Upper lobe of right lung (tissue), 1 donor: ENCODE data around the gene C19orf25. TPM values are rescaled to one million over a fixed set of nuclear protein-coding genes. Genes with fewer than 3 reads are reported as not detected.

Experiments used
- ATAC-seq: fragments of 200-7000 bp; cut with Tn5 transposase; one replicate; pipeline ENCODE4 v1.9.1; 2020; ENCODE audit warnings: mild to moderate bottlenecking, moderate library complexity
- DNase-seq: peaks from one replicate; pipeline ENCODE4 v3.0.0-alpha.2; 2020
- H3K27ac ChIP-seq: fragments of 200-600 bp; one replicate; pipeline ENCODE4 v1.8.0; 2022
- H3K27me3 ChIP-seq: fragments of 200-600 bp; one replicate; pipeline ENCODE4 v1.8.0; 2022; ENCODE audit warnings: mild to moderate bottlenecking
- H3K36me3 ChIP-seq: fragments of 200-600 bp; one replicate; pipeline ENCODE4 v1.8.0; 2022
- H3K4me1 ChIP-seq: fragments of 200-600 bp; one replicate; pipeline ENCODE4 v1.8.0; 2022
- H3K4me3 ChIP-seq: fragments of 200-600 bp; one replicate; pipeline ENCODE4 v1.8.0; 2022; ENCODE audit warnings: mild to moderate bottlenecking
- H3K9me3 ChIP-seq: fragments of 200-600 bp; one replicate; pipeline ENCODE4 v1.8.0; 2022
- intact Hi-C: fragments of 100-400 bp; cut with DNase I; formaldehyde crosslinking; loops from one replicate; pipeline ENCODE4 v1.11.0; 2022
- total RNA-seq: library from RNA; stranded (reverse); fragmentation: NEBNext Ultra II Directional; extraction: Animal tissue kit (Norgen Biotek cat#: 25700); gene quantifications from one replicate; pipeline ENCODE4 v1.2.1, GENCODE V29; 2021
- TF ChIP-seq, protein P1 (sequence below): fragments of 200-600 bp; IDR thresholded peaks from one replicate; pipeline ENCODE4 v1.8.0; 2022; ENCODE audit warnings: antibody characterized with exemption
- donor health status: DM: no; HTN: yes; CAD: no; lungs with severe emphysema.

C19orf25 gene
- total RNA-seq, 1 donor from 2014 or later, result 26.3 TPM

DNA sequence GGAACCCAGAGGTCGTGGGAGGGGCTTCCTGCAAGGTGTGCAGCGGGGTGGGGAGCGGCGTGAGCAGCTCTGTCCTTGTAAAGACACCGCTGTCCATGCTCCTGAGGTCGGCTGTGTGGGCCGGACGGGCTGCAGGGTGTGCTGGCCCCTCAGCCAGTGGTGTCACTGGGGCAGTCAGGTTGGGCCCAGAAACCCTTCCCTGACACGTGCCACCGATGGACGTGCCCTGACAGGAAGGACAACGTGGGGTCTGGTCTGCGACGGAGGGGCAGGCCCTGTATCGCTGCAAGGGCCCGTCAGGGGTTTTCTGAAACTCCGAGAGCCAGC lies 45.0 kb downstream of the C19orf25 start:
- intact Hi-C loops, result no loop called here
- Histone ChIP-seq H3K27me3 (no peaks in the 10 kb centered on the region), H3K4me1 (no peaks in the 10 kb centered on the region), H3K36me3 (peaks cover 65% of the 10 kb centered on the region), H3K9me3 (no peaks in the 10 kb centered on the region), H3K4me3 (no peak overlapping the region), H3K27ac (no peak overlapping the region)
- DNase-seq (no peak), ATAC-seq (no peak)
- TF ChIP-seq, protein P1, sequence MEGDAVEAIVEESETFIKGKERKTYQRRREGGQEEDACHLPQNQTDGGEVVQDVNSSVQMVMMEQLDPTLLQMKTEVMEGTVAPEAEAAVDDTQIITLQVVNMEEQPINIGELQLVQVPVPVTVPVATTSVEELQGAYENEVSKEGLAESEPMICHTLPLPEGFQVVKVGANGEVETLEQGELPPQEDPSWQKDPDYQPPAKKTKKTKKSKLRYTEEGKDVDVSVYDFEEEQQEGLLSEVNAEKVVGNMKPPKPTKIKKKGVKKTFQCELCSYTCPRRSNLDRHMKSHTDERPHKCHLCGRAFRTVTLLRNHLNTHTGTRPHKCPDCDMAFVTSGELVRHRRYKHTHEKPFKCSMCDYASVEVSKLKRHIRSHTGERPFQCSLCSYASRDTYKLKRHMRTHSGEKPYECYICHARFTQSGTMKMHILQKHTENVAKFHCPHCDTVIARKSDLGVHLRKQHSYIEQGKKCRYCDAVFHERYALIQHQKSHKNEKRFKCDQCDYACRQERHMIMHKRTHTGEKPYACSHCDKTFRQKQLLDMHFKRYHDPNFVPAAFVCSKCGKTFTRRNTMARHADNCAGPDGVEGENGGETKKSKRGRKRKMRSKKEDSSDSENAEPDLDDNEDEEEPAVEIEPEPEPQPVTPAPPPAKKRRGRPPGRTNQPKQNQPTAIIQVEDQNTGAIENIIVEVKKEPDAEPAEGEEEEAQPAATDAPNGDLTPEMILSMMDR, result no peak

DNA sequence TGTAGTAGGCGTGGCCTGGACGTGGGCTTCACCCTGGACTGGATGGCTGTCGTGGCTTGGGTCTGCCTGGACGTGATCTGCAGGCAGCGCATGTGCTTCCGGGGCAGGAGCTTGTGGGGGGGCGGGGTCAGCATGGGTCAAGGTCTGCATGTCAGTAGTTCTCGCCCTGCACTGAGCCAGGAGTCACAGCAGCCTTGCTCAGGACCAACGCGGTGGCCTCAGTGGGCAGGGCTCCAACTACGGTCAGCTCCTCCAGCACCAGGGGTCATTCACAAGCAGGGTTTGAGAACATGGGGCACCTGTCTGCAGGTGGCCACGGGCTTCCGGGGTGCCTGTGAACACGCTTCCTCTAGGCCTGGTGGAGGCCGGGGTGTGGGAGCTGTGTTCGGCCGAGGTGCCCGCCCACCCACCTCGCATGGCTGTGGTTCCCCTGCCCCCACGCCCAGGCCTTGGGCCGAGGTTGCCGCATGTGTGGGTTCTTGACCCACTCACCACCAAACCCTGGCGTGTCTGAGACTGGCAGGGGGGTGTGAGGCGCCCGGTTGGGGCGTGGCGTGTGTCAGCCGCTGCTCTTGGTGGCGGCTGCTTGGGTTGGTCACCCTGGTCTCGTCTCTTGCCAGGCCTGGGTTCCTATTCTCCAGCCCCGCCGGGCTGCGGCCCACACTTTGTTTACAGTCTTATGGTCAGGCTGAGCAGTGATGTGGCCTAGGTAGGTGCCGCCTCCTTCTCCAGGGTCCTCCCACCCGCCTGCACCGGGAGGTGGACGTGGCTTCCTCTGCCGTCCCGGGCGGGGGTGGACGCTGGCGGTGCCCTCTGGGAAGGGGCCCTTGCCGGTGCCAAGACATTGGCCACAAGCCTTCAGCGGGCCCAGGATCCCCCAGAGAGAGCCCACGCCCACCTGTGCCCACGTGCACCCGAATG lies 45.6 kb downstream of the C19orf25 start:
- intact Hi-C loops, result no loop called here
- TF ChIP-seq, protein P1, result no peak
- H3K27me3 ChIP-seq, result no peaks in the 10 kb centered on the region
- no peaks in the 10 kb centered on the region for H3K4me1 ChIP-seq
- no peak for ATAC-seq
- no peaks in the 10 kb centered on the region for H3K9me3 ChIP-seq
- no peak overlapping the region for H3K27ac ChIP-seq
- H3K4me3 ChIP-seq, result no peak overlapping the region
- peaks cover 71% of the 10 kb centered on the region for H3K36me3 ChIP-seq
- DNase-seq, result peak; percentile 63

DNA sequence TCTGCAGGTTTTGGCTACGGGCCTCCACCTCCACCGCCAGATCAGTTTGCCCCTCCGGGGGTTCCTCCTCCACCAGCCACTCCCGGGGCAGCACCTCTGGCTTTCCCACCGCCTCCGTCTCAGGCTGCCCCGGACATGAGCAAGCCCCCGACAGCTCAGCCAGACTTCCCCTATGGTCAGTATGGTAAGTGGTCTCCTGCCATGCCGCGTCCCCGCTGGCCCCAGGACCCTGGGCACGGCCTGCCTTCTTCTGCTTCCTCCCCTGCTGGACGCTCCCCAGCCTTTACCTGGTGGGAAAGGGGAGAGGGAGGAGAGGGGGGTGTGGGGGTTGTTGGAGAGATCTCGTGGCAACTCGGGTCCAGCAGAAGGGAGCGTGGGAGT lies 46.5 kb downstream of the C19orf25 start:
- Histone ChIP-seq H3K4me3 (no peak overlapping the region), H3K36me3 (peaks cover 80% of the 10 kb centered on the region), H3K27me3 (no peaks in the 10 kb centered on the region), H3K9me3 (no peaks in the 10 kb centered on the region), H3K4me1 (no peaks in the 10 kb centered on the region), H3K27ac (no peak overlapping the region)
- ATAC-seq (no peak), DNase-seq (no peak)
- TF ChIP-seq, protein P1, result no peak
- intact Hi-C loops, result no loop called here

DNA sequence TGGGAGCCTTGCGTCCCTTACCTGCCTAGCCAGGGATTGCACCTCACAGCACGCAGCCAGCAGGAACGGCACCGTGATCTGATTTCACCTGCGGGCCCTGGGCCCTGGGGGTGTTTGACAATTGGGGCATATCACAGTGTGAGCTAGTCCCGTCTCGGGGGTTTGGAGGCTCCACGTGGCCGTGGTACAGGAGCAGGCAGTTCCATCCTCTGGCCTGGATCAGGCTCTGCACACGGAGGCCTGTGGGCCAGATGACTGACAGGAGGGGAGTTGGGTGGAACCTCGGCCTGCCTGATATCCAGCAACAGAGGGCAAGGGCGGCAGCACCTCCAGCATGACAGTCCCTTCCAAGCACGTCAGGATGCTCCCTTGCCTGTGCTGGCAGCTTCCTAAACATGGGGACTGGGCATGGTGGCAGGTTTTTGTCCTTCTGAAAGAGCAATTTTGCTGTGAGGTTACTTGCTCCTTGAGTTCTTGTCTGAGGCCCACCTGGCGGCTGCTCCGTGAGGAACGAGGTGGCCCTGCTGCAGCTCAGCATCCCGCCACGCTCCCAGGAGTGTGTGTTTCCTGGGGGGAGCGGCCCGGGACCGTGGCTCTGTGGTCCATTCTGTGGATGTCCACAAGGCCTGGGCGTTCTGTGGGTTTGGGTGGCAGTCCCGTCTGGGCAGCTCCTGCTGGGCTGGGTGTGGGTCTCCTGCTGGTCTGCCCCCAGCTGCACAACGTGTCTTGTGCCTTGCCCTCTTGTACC lies 47.1 kb downstream of the C19orf25 start:
- H3K9me3 ChIP-seq, result no peaks in the 10 kb centered on the region
- no peaks in the 10 kb centered on the region for H3K27me3 ChIP-seq
- H3K4me3 ChIP-seq, result no peak overlapping the region
- TF ChIP-seq, protein P1, result no peak
- no peak for ATAC-seq
- H3K27ac ChIP-seq, result no peak overlapping the region
- peaks cover 85% of the 10 kb centered on the region for H3K36me3 ChIP-seq
- intact Hi-C loops, result no loop called here
- H3K4me1 ChIP-seq, result no peaks in the 10 kb centered on the region
- no peak for DNase-seq

DNA sequence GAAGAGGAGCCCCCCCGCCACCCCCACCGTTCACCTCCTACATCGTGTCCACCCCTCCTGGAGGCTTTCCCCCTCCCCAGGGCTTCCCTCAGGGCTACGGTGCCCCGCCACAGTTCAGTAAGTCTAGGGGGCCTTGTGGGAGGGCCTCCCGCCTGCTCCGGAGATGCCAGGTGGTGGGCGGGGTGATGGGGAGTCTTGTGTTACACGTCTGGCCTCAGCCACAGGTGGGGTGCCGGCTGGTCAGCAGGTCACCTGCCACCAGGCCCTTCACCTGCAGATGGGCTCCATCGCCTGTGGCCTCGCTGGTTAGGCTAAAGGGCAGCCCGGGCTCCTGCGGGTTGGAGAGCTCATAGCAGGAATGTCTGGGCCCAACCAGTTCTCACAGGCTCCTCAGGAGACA lies 48.8 kb downstream of the C19orf25 start:
- Histone ChIP-seq H3K36me3 (peaks cover 99% of the 10 kb centered on the region), H3K4me1 (no peaks in the 10 kb centered on the region), H3K4me3 (no peak overlapping the region), H3K27me3 (no peaks in the 10 kb centered on the region), H3K27ac (no peak overlapping the region), H3K9me3 (no peaks in the 10 kb centered on the region)
- ATAC-seq, result no peak
- peak; percentile 62 for DNase-seq
- TF ChIP-seq, protein P1, result no peak
- intact Hi-C loops, result no loop called here
